Measurements from ENCODE around the gene KCTD14. TPM values are rescaled to one million over a fixed set of nuclear protein-coding genes. Genes with fewer than 3 reads are reported as not detected.

Gene KCTD14
- total RNA-seq, 2 donors from 2014 or later, result 0.34 TPM; not detected in 1

GRCh38 chr11:78040691-78041379, 17.8 kb upstream of the KCTD14 start:
- Mint-ChIP-seq H3K4me3 (no peak overlapping the region), H3K9me3 (no peaks in the 10 kb centered on the region), H3K27ac (no peak overlapping the region), H3K27me3 (ENCODE audit: low read depth) (no peaks in the 10 kb centered on the region), H3K36me3 (ENCODE audit: insufficient read depth in 2 of 2) (no peaks in the 10 kb centered on the region), H3K4me1 (ENCODE audit: low read depth) (peaks cover 22% of the 10 kb centered on the region)
- no peak for ATAC-seq (replicated peaks in 1 of 2)
- peak; percentile 11 to 14 for DNase-seq

GRCh38 chr11:78039919-78040671, 17.0 kb upstream of the KCTD14 start:
- no peaks in the 10 kb centered on the region for H3K27me3 Mint-ChIP-seq (ENCODE audit: low read depth)
- no peaks in the 10 kb centered on the region for H3K36me3 Mint-ChIP-seq (ENCODE audit: insufficient read depth in 2 of 2)
- peak overlapping the region; percentile 96 for H3K27ac Mint-ChIP-seq
- H3K9me3 Mint-ChIP-seq, result no peaks in the 10 kb centered on the region
- peak overlapping the region; percentile 64 to 81 for H3K4me3 Mint-ChIP-seq
- H3K4me1 Mint-ChIP-seq (ENCODE audit: low read depth), result peaks cover 19% of the 10 kb centered on the region
- DNase-seq, result peak; percentile 53 to 63
- peak; percentile 84 to 88 for ATAC-seq (replicated peaks in 1 of 2)

GRCh38 chr11:78039391-78039918, 16.4 kb upstream of the KCTD14 start:
- H3K27ac Mint-ChIP-seq, result peak overlapping the region; percentile 96
- peak; percentile 50 to 56 for ATAC-seq (replicated peaks in 1 of 2)

GRCh38 chr11:78038697-78039313, 15.7 kb upstream of the KCTD14 start:
- peaks cover 26% of the 10 kb centered on the region for H3K4me1 Mint-ChIP-seq (ENCODE audit: low read depth)
- no peak overlapping the region for H3K27ac Mint-ChIP-seq
- DNase-seq, result no peak
- no peak overlapping the region for H3K4me3 Mint-ChIP-seq
- no peaks in the 10 kb centered on the region for H3K9me3 Mint-ChIP-seq
- no peak for ATAC-seq (replicated peaks in 1 of 2)
- no peaks in the 10 kb centered on the region for H3K36me3 Mint-ChIP-seq (ENCODE audit: insufficient read depth in 2 of 2)
- no peaks in the 10 kb centered on the region for H3K27me3 Mint-ChIP-seq (ENCODE audit: low read depth)

More at GRCh38 chr11:78039391-78039918, 16.4 kb upstream of the KCTD14 start:
- Mint-ChIP-seq H3K4me1 (ENCODE audit: low read depth) (peaks cover 22% of the 10 kb centered on the region), H3K9me3 (no peaks in the 10 kb centered on the region), H3K36me3 (ENCODE audit: insufficient read depth in 2 of 2) (no peaks in the 10 kb centered on the region), H3K27me3 (ENCODE audit: low read depth) (no peaks in the 10 kb centered on the region), H3K4me3 (peak overlapping the region; percentile 64 to 81)
- no peak for DNase-seq

GRCh38 chr11:78037825-78038620, 14.9 kb upstream of the KCTD14 start:
- H3K27ac Mint-ChIP-seq, result no peak overlapping the region
- ATAC-seq (replicated peaks in 1 of 2) (no peak), DNase-seq (no peak)
- no peaks in the 10 kb centered on the region for H3K36me3 Mint-ChIP-seq (ENCODE audit: insufficient read depth in 2 of 2)
- no peaks in the 10 kb centered on the region for H3K9me3 Mint-ChIP-seq
- peaks cover 26% of the 10 kb centered on the region for H3K4me1 Mint-ChIP-seq (ENCODE audit: low read depth)
- H3K27me3 Mint-ChIP-seq (ENCODE audit: low read depth), result no peaks in the 10 kb centered on the region
- H3K4me3 Mint-ChIP-seq, result no peak overlapping the region

GRCh38 chr11:78037056-78037455, 14.0 kb upstream of the KCTD14 start:
- no peak for ATAC-seq (replicated peaks in 1 of 2)
- DNase-seq, result no peak
- Mint-ChIP-seq H3K9me3 (no peaks in the 10 kb centered on the region), H3K4me1 (ENCODE audit: low read depth) (peaks cover 26% of the 10 kb centered on the region), H3K27me3 (ENCODE audit: low read depth) (no peaks in the 10 kb centered on the region), H3K36me3 (ENCODE audit: insufficient read depth in 2 of 2) (no peaks in the 10 kb centered on the region), H3K4me3 (no peak overlapping the region), H3K27ac (no peak overlapping the region)

- Mint-ChIP-seq H3K4me3 (no peak overlapping the region), H3K27ac (no peak overlapping the region), H3K36me3 (ENCODE audit: insufficient read depth in 2 of 2) (no peaks in the 10 kb centered on the region), H3K4me1 (ENCODE audit: low read depth) (peaks cover 26% of the 10 kb centered on the region), H3K9me3 (no peaks in the 10 kb centered on the region), H3K27me3 (ENCODE audit: low read depth) (no peaks in the 10 kb centered on the region)
- ATAC-seq (replicated peaks in 1 of 2) (no peak), DNase-seq (no peak)
Measured at GRCh38 chr11:78036313-78036712, 13.2 kb upstream of the KCTD14 start.

- H3K9me3 Mint-ChIP-seq, result no peaks in the 10 kb centered on the region
- no peak overlapping the region for H3K27ac Mint-ChIP-seq
- no peaks in the 10 kb centered on the region for H3K36me3 Mint-ChIP-seq (ENCODE audit: insufficient read depth in 2 of 2)
- peaks cover 11% of the 10 kb centered on the region for H3K4me1 Mint-ChIP-seq (ENCODE audit: low read depth)
- no peaks in the 10 kb centered on the region for H3K27me3 Mint-ChIP-seq (ENCODE audit: low read depth)
- ATAC-seq (replicated peaks in 1 of 2) (no peak), DNase-seq (no peak)
- H3K4me3 Mint-ChIP-seq, result no peak overlapping the region
Measured at GRCh38 chr11:78034623-78035022, 11.5 kb upstream of the KCTD14 start.

GRCh38 chr11:78033040-78033439, 10.0 kb upstream of the KCTD14 start:
- Mint-ChIP-seq H3K27ac (no peak overlapping the region), H3K4me1 (ENCODE audit: low read depth) (peaks cover 7% of the 10 kb centered on the region), H3K36me3 (ENCODE audit: insufficient read depth in 2 of 2) (no peaks in the 10 kb centered on the region), H3K4me3 (no peak overlapping the region), H3K27me3 (ENCODE audit: low read depth) (no peaks in the 10 kb centered on the region), H3K9me3 (no peaks in the 10 kb centered on the region)
- DNase-seq (no peak), ATAC-seq (replicated peaks in 1 of 2) (no peak)

- DNase-seq, result no peak
- H3K4me3 Mint-ChIP-seq, result no peak overlapping the region
- no peak for ATAC-seq (replicated peaks in 1 of 2)
- no peaks in the 10 kb centered on the region for H3K27me3 Mint-ChIP-seq (ENCODE audit: low read depth)
- peaks cover 7% of the 10 kb centered on the region for H3K4me1 Mint-ChIP-seq (ENCODE audit: low read depth)
- H3K9me3 Mint-ChIP-seq, result no peaks in the 10 kb centered on the region
- no peak overlapping the region for H3K27ac Mint-ChIP-seq
- H3K36me3 Mint-ChIP-seq (ENCODE audit: insufficient read depth in 2 of 2), result no peaks in the 10 kb centered on the region
Measured at GRCh38 chr11:78032090-78032489, 9.0 kb upstream of the KCTD14 start.

GRCh38 chr11:78031629-78032028, 8.6 kb upstream of the KCTD14 start:
- Mint-ChIP-seq H3K4me3 (no peak overlapping the region), H3K36me3 (ENCODE audit: insufficient read depth in 2 of 2) (no peaks in the 10 kb centered on the region), H3K27me3 (ENCODE audit: low read depth) (no peaks in the 10 kb centered on the region), H3K9me3 (no peaks in the 10 kb centered on the region), H3K27ac (no peak overlapping the region), H3K4me1 (ENCODE audit: low read depth) (peaks cover 7% of the 10 kb centered on the region)
- no peak for ATAC-seq (replicated peaks in 1 of 2)
- DNase-seq, result no peak

- DNase-seq (no peak), ATAC-seq (replicated peaks in 1 of 2) (no peak)
- H3K27ac Mint-ChIP-seq, result no peak overlapping the region
- no peaks in the 10 kb centered on the region for H3K27me3 Mint-ChIP-seq (ENCODE audit: low read depth)
- H3K4me1 Mint-ChIP-seq (ENCODE audit: low read depth), result peaks cover 7% of the 10 kb centered on the region
- no peaks in the 10 kb centered on the region for H3K36me3 Mint-ChIP-seq (ENCODE audit: insufficient read depth in 2 of 2)
- H3K9me3 Mint-ChIP-seq, result no peaks in the 10 kb centered on the region
- no peak overlapping the region for H3K4me3 Mint-ChIP-seq
Measured at GRCh38 chr11:78030429-78031325, 7.6 kb upstream of the KCTD14 start.
